Middle frontal gyrus (tissue), 1 donor: ENCODE results near the gene TBX10.
"Not testable (repeated sequence)": the region's sequence is repeated elsewhere in the genome, so short reads cannot be mapped to it uniquely, and the experiment has no call there.

ENCODE experiments used
- DNase-seq: peaks from one replicate; pipeline ENCODE4 v3.0.0-alpha.2; 2015; ENCODE audit warnings: low spot score; ENCODE audit errors: extremely low spot score

TBX10 gene

GRCh38 chr11:67639438-67639859, at the start of gene TBX10:
Gene TBX10, minus strand, starts transcription at chr11:67639763. Its CDS starts 291 bp downstream, at chr11:67639472.
- no peak for DNase-seq

- DNase-seq, result no peak
Measured at GRCh38 chr11:67689178-67689577, 49.6 kb upstream of the TBX10 start.

GRCh38 chr11:67687986-67688385, 48.4 kb upstream of the TBX10 start:
- no peak for DNase-seq

DNA sequence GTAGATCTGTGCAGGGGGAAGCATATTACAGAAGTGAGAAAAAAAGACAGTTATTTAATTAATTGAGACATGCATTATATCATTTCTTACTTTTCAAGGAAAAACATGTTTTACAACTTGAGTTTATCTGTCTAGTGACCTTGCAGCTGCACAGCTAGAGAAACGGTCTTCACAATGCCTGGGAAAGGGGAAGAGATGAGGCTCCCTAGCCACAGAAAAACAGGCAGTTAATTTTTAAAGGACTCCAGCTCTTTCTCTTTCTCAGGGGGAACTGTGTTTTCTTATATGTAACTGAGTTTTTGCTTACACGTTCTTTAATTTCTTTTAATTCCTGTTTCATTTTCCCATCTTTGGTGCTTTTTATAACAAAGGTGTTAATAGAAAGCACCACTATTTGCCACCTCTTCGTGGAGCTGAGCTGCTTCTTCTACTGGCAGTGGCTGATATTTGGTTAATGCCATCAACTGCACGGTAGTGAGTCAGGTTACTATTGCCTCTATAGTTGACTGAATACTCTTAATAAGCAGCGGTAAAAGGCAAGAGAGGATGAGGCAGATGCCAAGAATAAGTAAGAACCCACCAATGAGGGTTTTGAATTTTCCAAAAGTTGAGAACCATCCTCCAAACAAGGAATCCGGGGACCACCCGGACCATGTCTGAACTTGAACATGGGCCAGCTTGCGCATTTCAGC, 46.2 kb upstream of the TBX10 start:
- not testable (repeated sequence) for DNase-seq

DNA sequence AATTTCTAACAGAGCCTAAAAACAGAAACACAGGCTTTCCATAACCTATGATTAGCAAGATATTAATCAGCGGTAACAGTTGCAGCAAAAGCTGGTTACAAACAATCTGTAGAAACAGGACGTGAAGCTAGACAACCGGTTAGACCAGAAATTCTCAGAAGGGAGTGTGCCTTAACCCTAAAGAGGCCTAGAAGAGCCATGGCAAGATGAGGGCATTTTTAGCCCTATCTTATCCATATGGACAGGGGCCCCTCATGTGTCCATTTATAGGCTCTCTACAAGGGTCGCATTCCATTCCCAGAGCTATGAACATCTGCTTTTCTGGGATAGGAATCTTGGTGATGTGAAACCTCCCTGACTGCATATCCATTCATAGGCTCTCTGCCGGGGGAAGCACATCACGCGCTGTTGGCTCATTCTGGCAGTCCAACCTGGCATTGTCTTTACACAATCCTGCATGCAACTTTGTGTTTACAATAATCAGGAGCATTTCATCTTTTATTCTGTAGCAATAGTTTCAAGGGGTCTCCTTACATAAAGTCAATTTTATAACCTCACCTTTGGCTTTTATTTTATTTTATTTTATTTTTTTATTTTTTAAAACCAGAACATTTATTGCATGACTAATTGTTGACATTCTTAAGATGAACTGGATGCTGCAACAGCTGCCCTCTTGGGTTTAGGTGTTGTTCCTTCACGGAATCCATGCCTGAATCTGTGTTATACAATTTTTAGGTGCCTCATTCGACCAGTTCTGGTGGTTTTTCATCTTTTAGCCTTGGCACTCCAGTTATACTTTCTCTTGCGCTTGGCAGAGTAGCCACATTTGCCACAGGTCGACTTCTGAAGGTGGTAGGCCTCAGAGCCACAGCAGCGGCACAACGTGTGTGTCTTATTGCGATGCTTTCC, 42.8 kb upstream of the TBX10 start:
- not testable (repeated sequence) for DNase-seq

GRCh38 chr11:67680696-67681470, 41.3 kb upstream of the TBX10 start:
- no peak for DNase-seq

DNA sequence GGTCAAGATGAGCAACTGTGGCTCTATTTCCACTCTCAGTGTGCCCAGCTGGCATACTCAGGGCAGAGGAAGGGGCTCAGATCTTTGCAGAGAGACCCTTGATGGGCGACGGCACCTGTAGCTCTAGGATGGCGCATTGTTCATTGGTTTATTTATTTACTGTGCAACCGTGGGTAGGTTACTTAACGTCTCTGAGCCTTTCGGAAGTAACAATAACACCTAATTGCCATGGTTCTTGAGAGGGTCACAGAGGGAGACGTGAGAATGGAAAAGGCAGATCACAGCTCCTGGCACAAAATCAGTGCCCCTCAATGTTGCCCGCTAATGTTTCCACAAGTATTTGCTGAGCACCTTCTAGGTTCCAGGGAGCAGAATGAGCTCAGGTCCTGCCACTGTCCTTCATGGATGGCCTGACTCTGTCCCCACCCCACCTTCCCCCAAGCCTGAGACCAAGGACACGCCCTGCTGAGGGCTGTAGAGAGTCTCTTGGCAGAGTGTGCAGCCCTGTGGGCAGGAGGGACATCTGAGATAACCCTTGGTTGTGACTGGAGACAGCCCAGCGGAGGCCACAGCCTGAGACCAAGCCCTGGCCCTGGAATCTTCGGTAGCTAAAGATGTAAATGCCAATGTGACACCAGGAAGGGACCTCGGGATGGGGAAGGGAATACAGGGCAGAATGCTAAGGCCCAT, 35.6 kb upstream of the TBX10 start:
- no peak for DNase-seq

GRCh38 chr11:67674442-67674871, 34.9 kb upstream of the TBX10 start, which contains the start of gene ALDH3B2:
Gene ALDH3B2, minus strand, starts transcription at chr11:67674623. Its CDS starts 7,688 bp downstream, at chr11:67666935.
- DNase-seq, result no peak

DNA sequence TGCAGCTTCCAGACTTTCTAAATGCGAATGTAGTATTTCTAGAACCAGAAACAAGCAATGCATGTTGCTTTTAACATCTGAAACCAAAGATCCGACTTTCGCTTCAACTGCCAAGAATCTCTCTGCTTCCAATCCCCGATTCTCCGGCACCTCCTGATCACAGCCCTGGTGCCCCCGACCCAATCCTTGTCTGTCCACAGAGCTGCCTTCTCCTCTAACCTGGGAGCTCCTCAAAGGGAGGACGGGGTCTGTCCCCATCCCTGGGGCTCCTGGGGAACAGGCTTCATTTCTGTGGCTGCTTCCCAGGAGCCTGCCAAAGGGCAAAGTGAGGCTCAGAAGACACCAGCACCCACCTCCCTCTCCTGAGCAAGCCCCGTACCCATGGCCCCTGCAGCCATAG, 34.3 kb upstream of the TBX10 start:
- no peak for DNase-seq

DNA sequence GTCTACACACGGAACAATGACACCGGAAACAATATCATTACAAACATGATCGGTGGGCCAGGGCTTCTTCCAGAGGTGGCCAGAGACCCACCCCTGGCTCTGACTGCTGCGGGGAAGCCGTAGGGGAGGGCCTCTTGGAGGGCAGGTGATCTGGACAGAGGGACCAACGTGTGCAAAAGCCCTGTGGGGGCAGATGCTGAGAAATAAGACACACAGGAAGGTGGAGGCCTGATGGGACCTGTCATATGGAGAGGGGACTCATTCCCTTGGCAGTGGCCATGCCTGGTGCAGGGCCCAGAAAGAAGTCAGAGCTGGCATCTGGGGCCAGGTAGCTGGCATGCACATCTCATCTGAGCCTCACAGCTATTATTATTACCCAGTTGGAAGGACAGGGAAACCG, 33.8 kb upstream of the TBX10 start:
- DNase-seq, result no peak

DNA sequence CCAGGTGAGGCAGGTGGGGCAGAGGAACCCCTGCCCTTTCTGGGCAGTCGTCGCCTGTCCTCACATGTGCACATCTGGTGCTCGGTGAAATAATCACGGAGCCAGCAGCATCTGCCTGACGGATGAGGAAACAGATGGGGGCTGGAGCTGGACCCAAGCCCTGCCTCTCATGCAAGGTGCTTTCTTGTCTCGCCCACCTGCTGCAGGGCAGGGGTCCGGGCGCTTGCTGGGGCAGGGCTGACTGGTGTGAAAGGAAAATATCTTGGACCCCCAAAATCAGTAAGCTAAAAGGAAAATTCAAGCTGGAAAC, 31.6 kb upstream of the TBX10 start:
- no peak for DNase-seq

GRCh38 chr11:67670316-67671210, 31.0 kb upstream of the TBX10 start:
- DNase-seq, result no peak

- DNase-seq, result no peak
Measured at GRCh38 chr11:67668192-67668551, 28.6 kb upstream of the TBX10 start.

- no peak for DNase-seq
Measured at GRCh38 chr11:67667490-67668191, 28.1 kb upstream of the TBX10 start.

DNA sequence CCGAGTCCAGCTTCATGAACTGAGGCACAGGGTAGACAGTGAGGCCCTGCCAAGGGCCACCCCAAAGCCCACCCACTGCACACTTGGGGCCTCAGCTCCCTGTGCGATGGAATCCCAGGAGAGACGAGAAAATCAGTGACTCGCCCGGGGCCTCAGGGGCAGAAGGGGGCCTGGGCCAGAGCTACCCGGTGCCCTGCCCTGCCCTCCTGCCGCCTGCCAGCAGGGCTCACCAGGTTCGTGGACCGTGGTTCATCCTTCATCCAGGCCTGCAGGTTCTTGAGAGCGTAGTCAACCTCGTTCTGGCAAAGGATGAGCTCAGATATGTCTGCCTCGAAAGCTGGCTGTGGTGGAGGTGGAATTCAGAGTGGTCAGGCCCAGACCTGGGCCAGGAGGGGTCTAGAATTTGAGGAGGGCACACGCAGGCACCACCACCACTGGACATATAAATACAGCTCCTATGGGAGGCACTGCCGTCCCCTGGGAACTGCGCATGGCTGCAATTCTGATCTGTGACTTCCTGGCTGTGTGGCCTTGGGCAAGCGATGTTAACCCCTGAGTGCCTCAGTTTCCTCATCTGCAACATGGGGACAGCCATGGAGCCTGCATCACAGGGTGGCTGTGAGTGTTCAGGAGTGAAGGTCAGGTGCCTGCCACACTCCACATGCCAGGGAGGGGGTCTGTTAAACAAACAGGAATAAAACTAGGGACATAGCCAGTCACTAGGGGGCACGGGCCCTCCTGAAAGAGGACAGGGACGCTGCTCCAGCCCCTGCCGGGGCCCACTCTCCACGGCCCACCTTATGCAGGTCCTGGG, 27.3 kb upstream of the TBX10 start:
- DNase-seq, result no peak

- no peak for DNase-seq
Measured at GRCh38 chr11:67666303-67666645, 26.7 kb upstream of the TBX10 start.

GRCh38 chr11:67665541-67666302, 26.2 kb upstream of the TBX10 start:
- no peak for DNase-seq
